IPS-NIHi11 (cell line): Measurements from ENCODE around the gene CC2D1B.
A peak's percentile ranks its signal among the peaks of the same experiment; 100 is the strongest.
"Not testable (repeated sequence)": the region's sequence is repeated elsewhere in the genome, so short reads cannot be mapped to it uniquely, and the experiment has no call there.

Experiments used
- DNase-seq: peaks from one replicate; pipeline ENCODE4 v3.0.0; 2012; ENCODE audit warnings: mixed read lengths, low spot score

CC2D1B gene, protein sequence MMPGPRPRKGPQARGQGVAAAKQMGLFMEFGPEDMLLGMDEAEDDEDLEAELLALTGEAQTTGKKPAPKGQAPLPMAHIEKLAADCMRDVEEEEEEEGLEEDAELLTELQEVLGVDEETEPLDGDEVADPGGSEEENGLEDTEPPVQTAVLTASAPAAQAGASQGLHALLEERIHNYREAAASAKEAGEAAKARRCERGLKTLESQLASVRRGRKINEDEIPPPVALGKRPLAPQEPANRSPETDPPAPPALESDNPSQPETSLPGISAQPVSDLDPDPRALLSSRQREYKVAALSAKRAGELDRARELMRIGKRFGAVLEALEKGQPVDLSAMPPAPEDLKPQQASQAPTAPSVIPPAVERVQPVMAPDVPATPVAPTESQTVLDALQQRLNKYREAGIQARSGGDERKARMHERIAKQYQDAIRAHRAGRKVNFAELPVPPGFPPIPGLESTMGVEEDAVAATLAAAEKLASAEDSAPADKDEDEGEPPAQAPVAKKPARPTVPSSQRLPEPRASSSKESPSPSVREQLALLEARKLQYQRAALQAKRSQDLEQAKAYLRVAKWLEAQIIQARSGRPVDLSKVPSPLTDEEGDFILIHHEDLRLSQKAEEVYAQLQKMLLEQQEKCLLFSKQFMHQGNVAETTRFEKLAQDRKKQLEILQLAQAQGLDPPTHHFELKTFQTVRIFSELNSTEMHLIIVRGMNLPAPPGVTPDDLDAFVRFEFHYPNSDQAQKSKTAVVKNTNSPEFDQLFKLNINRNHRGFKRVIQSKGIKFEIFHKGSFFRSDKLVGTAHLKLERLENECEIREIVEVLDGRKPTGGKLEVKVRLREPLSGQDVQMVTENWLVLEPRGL

DNA sequence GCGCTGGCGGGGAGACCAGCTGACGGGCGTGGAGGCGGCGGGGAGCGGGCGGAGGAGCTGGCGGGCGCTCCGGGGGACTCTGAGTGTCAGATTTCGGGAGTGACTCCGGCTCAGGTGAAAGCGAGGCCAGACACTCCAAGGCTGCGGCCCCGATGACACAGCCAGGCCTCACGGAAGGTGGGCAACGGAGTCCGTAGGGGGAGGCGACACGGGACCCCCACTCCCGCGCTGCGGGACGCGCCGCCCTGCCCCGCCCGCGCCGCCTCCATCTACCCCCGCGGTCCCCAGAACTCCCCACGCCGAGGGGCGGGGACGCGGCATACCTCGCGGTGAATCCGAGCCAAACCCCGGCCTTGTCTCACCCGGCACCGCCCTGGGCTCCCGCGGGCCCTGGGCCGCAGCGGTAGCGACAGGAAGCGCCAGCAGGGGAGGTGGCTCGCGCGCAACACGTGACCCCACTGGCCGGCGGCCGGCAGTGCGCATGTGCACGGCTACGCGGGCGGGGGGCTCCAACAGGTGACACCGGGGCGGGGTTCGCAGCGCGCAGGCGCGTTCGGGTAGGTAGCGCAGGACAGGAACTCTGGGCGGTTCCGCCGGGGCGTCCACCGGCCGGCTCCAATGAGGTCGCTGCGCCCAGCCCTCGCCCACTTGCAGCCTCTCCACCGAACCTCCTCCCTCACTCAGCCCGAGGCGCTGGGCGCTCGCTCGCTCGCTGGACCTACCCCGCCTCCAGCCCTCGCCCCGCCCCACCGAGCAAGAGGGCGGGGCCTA, at the start of gene CC2D1B:
Gene CC2D1B (minus strand): TSS at position 460 of the 771 bp plus-strand sequence. CDS start 1,585 bp downstream, outside the sequence.
- DNase-seq = peak; percentile 99

DNA sequence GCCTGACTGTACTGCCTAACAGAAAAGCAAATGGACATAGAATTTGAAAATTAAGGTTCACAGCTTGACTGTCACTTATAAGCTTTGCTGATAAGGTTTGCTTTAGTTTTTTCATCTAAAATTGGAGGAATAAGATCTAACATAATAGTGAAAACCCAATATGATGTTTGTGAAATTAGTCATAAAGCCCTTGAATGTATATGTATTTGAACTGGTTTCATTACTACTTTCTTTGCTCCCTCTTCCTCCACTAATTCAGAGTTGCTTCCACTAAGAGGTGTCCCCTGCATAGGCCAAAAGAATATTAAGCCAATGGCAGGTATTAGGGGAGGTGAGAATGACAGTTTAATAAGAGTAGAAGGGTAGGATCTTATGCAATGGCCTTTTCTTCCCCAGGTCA, 48.9 kb upstream of the CC2D1B start:
- no peak for DNase-seq

DNA sequence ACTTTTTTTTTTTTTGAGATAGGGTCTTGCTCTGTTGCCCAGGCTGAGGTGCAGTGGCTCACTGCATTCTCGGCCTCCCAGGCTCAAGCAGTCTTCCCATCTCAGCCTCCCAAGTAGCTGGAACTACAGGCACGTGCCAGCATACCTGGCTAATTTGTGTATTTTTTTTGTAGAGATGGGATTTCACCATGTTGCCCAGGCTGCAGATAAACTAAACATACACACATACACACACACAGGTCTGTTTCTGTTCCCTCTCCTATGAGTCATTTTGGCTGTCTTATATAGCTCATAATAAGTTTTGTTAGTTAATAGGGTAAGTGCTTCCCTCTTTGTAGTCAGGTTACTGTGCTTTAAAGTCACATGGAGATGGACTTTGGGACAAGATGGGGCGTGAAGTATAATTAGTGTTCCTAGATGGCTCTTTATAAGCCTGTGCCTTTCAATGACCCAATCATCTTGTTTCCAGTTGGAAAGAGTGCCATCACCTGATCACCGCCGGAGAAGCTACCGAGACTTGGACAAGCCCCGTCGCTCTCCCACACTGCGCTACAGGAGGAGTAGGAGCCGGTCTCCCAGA, 47.5 kb upstream of the CC2D1B start:
- no peak for DNase-seq

DNA sequence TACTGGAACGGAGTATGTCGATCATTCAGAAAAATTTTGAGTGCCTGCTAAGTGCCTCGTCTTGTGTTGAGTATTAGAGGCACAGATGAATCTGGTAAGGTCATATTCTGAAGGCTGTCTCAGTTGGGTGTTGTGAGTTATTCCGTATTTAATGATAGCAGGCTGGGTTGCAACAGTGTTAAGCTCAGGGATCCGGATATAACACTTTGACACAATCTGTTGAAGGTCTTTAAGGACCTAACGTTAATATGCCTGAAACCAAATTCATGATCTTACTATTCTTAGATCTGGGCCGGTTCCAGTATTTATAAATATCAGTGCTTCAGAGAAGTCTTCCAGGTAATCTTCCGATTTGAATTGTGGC, 39.0 kb upstream of the CC2D1B start:
- DNase-seq = no peak

DNA sequence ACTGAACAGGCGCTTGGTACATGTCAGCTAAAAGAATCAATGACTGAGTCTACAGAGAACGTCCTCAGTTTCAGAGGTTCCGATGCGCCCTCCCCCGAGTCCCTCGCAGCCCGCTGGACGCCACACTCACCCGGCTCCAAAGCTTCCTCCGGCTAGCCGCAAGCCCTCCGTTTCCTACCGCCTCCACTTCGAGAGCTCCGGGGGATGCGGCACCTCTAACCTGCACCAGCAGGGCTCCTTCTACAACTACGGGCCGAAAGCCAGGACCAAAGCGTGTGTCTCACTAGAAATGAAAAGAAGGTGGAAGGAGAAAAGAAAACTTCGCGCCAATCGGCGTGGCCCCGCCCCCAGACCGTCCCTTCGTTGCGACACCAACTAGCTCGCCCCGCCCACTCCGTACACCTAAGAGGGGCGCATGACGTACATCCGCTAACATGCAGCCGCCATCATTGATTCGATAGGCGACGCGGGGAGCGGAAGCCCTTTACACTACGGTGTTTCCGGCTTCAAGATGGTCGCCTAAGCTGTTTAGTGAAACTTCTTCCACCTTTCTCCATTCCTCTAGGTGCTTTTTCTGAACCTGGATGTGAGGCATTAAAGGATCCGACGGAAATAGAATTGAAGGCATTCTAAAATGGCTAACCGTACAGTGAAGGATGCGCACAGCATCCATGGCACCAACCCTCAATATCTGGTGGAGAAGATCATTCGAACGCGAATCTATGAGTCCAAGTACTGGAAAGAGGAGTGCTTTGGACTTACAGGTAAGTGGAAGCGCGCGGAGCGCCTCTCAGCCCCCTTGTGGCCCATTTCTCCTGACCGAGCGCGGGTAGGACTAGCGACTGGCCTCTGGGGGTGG, 38.3 kb upstream of the CC2D1B start, which contains the start of the genes ORC1 and PRPF38A:
Gene ORC1 (minus strand): TSS at position 308 of the 859 bp plus-strand sequence. CDS start 2,200 bp downstream, outside the sequence.
Gene PRPF38A (plus strand): TSS at position 487 of the 859 bp plus-strand sequence. CDS start 148 bp downstream, at position 635.
- peak; percentile 98 for DNase-seq

DNA sequence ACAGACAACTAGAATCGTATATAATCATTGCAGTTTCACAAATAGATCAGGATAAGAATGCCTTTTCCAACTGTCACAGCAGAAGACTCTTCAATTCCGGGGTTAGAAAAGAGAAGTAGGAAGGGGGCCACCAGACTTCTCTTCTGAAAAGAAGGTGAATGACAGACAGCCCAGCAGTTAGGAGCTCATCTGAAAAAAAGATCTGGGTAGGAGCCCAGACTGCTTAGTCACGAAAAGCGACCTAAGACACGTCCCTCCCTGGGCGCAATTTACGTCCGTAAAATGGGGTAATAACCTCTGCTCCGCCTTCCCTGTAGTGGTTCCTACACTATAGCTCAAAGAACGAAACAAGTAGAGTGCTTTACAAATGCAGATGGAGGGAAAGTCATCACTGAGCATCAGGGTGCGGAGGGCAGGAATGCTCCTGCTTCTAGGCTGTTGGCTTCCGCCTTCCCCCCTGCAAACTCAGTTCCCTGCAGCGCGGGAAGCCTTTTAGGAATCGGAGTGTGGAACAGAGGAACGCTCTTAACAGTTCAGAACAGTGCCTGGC, 37.6 kb upstream of the CC2D1B start:
- DNase-seq = peak; percentile 73

DNA sequence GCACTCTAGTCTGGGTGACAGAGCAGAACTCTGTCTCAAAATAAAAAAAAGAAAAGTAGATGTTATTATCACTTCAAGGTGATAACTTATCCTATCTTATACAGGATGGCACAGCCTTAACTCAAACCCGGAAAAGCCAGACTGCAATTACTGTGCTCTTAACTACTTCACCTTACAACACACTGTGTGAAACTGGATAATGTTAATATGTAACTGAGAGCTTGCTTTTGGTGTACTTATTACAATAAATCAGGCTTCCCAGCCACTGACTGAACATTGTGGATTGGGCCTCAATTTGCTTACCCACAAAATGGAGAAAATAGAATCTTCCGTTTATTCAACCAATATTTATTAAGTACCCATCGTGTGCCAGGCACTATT, 36.8 kb upstream of the CC2D1B start:
- DNase-seq = no peak

DNA sequence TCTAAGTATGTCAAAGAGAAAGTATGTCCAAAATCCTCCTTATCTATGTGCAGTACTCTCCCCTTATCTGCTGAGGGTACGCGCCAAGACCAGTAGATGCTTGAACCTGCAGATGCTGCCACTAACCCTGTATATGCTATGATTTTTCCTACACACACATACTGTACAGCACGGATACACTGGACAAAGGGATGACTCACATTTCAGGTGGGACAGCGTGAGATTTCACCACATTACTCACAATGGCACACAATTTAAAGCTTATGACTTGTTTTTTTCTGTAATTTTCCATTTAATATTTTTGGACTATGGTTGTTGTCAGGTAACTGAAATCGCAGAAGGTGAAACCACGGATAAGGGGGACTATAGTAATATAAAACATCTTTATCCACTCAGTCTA, 34.1 kb upstream of the CC2D1B start:
- DNase-seq = no peak

DNA sequence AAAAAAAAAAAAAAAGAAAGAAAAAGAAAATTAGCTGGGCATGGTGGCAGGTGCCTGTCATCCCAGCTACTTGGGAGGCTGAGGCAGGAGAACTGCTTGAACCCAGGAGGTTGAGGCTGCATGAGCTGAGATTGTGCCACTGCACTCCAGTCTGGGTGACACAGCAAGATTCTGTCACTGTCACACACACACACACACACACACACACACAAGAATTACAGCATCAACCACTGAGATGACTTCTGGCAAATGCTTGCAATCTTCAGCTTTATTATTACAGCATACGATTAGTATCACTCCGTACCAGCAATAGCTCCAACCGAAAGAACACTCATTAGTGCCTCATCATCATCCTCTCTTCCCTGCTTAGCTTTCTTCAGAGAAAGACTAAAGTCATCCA, 33.6 kb upstream of the CC2D1B start:
- no peak for DNase-seq

DNA sequence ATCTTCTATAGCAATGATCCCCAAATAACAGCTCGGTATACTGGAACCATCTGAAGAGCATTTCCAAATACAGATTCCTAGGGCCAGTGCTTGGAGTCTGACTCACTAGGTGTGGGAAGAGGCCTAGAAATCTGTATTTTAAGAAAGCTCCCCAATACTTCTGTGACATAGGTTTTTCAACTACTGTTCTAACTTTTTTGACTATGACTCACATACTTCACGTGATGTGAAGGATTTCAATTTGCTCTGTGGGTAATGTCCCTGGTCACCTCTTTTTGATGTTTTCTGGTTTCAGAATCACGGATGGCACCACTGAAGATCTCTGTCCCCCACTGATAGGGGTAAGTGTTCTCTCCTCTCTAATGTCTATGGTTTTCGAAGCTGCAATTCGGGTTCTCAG, 27.2 kb upstream of the CC2D1B start:
- DNase-seq = no peak

DNA sequence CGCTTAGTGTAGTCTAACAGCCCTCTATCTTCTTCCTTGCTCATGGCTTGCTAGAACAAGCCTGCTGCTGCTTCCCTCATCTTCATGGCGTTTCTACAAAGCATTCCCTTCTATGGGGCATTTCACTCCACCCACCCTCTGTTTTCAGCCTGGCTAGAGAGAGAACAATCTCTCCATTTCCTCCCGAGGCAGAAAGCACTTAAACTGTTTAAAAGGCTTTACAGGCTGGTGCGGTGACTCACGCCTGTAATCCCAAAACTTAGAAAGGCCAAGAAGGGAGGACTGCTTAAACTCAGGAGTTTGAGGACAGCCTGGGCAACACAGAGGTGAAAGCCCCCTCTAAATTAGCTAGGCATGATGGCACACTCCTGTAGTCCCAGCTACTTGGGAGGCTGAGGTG, 20.5 kb upstream of the CC2D1B start:
- DNase-seq = no peak

DNA sequence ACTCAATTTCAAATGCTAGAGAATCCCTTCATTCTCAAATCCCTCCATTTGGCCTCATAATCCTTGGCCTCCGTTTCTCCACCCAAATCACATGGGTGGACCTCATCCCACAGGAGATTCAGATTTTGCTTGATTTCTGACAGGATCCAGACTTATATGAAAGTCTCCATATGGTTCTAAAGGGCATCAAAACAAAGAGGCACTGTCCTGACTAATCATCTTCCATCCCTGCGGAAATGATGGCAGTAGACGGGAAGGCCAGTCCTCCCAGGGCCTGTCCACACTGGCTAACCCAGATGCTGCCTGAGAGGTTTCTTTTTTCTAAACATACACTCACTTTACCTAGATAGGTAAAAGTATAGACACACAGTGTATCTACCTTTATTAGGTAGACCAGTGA, 19.4 kb upstream of the CC2D1B start:
- no peak for DNase-seq

DNA sequence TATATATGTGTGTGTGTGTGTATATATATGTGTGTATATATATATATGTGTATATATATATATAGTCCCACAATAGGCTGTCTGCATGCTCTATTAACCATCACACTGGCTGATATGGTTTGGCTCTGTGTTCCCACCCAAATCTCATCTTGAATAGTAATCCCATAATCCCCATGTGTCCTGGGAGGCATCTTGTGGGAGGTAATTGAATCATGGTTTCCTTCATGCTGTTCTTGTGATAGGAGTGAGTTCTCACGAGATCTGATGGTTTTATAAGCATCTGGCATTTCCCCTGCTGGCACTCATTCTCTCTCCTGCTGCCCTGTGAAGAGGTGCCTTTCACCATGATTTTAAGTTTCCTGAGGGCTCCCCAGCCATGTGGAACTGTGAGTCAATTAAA, 3.8 kb upstream of the CC2D1B start:
- not testable (repeated sequence) for DNase-seq

DNA sequence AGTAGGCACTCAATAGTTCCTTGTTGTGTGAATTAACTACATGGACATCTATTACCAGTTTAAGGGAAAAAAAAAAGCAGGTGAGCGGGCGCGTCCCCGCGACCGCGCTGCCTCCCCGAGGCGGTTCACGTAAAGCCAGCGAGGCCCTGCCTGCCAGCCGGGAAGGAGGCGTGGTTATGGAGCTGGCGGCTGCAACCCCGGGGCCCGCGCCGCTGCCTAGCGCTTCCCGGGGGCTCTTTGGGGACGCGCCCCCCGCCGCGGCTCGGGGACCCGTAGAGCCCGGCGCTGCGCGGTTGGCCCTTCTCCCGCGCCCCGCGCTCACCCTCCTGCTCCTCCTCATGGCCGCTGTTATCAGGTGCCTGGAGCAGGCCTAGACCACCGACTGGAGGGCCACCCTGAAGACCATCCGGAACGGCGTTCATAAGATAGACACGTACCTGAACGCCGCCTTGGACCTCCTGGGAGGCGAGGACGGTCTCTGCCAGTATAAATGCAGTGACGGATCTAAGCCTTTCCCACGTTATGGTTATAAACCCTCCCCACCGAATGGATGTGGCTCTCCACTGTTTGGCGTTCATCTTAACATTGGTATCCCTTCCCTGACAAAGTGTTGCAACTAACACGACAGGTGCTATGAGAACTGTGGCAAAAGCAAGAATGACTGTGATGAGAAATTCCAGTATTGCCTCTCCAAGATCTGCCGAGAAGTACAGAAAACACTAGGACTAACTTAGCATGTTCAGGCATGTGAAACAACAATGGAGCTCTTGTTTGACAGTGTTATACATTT, 2.6 kb upstream of the CC2D1B start:
- peak; percentile 82 for DNase-seq

DNA sequence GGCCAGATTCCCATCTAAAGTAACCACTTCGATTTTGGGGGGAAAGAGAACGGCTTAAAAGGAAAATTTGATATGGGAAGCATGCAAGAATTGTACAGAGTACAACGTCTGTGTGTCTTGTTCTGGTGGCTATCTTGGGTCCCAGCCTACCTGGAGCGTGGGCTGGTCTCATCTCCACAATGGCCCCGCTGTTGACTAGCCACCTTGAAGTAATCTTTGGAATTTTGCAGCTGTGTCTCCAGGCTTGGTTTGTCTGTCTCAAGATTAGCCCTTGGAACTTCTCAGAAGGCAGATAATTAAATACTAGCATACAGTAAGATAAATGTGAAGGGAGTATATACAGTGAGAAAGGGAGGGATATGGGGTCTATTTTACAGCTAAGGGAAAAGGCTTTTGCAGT, 1.3 kb upstream of the CC2D1B start:
- DNase-seq = no peak

DNA sequence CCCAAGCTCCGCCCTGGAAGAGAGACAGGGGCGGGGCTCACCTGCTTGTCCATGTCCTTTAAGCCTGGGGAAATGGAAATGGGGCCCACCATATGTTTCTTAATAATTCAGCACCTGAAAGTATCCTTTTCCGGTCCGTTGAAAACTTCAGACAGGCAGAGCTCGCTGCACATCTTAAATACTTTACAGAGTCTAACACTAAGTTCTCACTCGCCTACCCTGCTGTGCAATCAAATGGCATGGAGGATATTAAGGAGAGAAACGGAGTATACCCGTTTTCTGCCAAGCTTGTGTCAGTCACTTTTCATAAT, 467 bp upstream of the CC2D1B start:
- no peak for DNase-seq

DNA sequence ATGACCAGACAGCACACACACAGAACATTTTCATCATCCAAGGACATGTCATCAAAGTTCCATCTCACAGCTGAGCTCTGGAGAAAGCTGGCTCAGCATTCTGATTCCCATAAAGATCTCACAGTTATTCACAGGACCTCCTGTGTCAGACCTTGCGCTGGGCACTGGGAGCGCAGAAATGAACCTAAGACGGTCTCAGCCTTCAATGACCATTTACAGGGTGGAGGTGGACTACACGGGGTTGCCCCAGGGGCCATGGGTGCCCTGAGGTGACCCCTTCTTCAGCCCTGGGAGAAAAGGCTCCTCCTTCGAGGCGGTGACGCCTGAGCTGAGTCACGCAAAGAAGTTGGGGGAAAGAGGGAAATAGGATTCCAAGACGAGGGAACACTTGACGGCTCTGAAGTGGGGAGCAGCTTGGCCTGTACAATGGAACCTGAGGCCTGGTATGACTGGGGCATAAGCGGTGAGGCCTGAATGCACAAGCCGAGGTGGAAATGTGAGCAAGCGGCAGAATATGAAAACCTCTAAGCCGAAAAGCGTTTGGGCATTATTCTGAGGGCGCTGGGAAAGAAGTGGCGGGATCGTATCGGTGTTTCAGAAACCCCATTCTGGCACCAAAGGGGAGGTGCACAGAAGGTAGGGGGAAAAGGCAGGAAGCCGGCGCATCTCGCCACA, 797 bp downstream of the CC2D1B start:
- DNase-seq = peak; percentile 39

DNA sequence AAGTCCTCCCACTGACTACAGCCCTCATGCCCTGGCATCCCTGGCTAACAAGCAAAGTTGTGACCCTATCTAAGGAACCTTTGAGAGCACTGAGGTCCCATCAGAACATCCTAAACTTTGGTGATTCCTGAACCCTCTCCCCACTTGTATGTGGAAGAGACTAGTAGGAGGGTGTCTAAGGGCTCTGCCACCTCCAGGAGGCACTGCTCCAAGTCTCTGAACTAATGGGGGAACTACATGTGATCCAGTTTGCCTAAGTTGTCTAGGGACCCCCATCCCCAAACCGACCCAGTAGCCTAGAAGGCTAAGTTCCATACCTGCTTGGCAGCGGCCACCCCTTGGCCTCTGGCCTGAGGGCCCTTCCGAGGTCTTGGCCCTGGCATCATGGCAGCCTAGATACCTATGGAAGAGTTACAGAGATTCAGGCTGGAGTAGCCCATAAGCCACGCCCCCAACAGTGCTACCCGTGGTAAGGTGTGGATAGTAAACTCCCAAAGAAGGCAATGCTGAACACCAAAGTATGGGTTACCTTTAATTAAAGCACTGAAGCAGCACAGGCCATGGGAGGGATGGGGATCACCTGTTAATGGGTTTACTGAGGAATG, 1.7 kb downstream of the CC2D1B start:
- no peak for DNase-seq

DNA sequence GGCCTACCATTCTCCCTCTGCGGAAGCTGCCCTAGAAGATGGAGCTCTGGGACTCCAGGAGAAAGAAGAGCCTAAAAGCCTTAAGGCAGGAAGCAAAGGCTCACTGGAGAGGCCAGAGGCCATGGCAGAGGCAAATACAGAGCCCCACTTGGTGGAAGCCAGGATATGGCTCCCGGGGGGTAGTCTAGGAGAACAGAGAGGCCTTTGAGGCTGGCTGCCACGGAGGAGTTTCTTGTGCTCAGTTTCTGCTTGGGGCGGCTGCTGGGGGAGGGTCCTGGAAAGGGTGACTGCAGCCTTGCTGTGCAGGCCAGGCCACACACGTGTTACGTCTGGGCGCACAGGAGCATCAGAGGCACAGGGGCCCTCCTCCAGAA, 5.4 kb downstream of the CC2D1B start:
- DNase-seq = no peak
